HepG2 (cell line): ENCODE data around the gene HLA-F. TPM values are rescaled to one million over a fixed set of nuclear protein-coding genes. Genes with fewer than 3 reads are reported as not detected.

ENCODE experiments used
- CBX1 ChIP-seq: IDR thresholded peaks from one replicate; pipeline ENCODE4 v1.6.1; 2016; ENCODE audit warnings: antibody characterized with exemption, low read depth
- EED ChIP-seq: sonication (generic); formaldehyde crosslinking; IDR thresholded peaks from 2 replicates; pipeline ENCODE4 v1.5.0; 2020; ENCODE audit warnings: mild to moderate bottlenecking, missing genetic modification reagents
- GPN1 ChIP-seq: sonication (generic); formaldehyde crosslinking; IDR thresholded peaks from 2 replicates; pipeline ENCODE4 v1.5.1; 2020; ENCODE audit warnings: missing genetic modification reagents, borderline replicate concordance
- NFATC3 ChIP-seq: sonication (generic); formaldehyde crosslinking; IDR thresholded peaks from 2 replicates; pipeline ENCODE4 v1.5.1; 2020; ENCODE audit warnings: mild to moderate bottlenecking, missing genetic modification reagents
- SIN3A ChIP-seq: IDR thresholded peaks from 2 replicates; pipeline ENCODE4 v1.6.1; 2011; ENCODE audit warnings: low read depth, mild to moderate bottlenecking, control low read depth, low read length, borderline replicate concordance
- SIX1 ChIP-seq: sonication (generic); formaldehyde crosslinking; IDR thresholded peaks from 2 replicates; pipeline ENCODE4 v1.4.0; 2020; ENCODE audit warnings: missing genetic modification reagents, borderline replicate concordance
- SOX5 ChIP-seq: IDR thresholded peaks from 2 replicates; pipeline ENCODE4 v1.6.1; 2016; ENCODE audit warnings: borderline replicate concordance
- SRY ChIP-seq: sonication (generic); formaldehyde crosslinking; IDR thresholded peaks from 2 replicates; pipeline ENCODE4 v1.8.0; 2022; ENCODE audit warnings: mild to moderate bottlenecking, missing genetic modification reagents
- TAF15 ChIP-seq: fragments of 200-400 bp; formaldehyde crosslinking; IDR thresholded peaks from one replicate; pipeline ENCODE4 v1.6.1; 2018; ENCODE audit warnings: mild to moderate bottlenecking, low read depth, low read length; ENCODE audit not compliant: poor library complexity, severe bottlenecking
- TOE1 ChIP-seq: sonication (generic); formaldehyde crosslinking; IDR thresholded peaks from 2 replicates; pipeline ENCODE4 v1.4.0; 2020; ENCODE audit warnings: mild to moderate bottlenecking, missing genetic modification reagents
- ZFY ChIP-seq: sonication (generic); formaldehyde crosslinking; IDR thresholded peaks from 2 replicates; pipeline ENCODE4 v1.4.0; 2020; ENCODE audit warnings: missing genetic modification reagents
- ZMYM4 ChIP-seq: sonication (generic); formaldehyde crosslinking; IDR thresholded peaks from 2 replicates; pipeline ENCODE4 v1.8.1; 2023; ENCODE audit warnings: mild to moderate bottlenecking, missing genetic modification reagents
- ZNF605 ChIP-seq: sonication (generic); formaldehyde crosslinking; IDR thresholded peaks from 2 replicates; pipeline ENCODE4 v1.8.0; 2022; ENCODE audit warnings: mild to moderate bottlenecking, missing genetic modification reagents
- ZNF788 ChIP-seq: sonication (generic); formaldehyde crosslinking; IDR thresholded peaks from 2 replicates; pipeline ENCODE4 v1.5.0; 2020; ENCODE audit warnings: mild to moderate bottlenecking, missing genetic modification reagents, borderline replicate concordance
- ZSCAN31 ChIP-seq: sonication (generic); formaldehyde crosslinking; IDR thresholded peaks from 2 replicates; pipeline ENCODE4 v1.5.0; 2020; ENCODE audit warnings: low read depth, mild to moderate bottlenecking, missing genetic modification reagents
- polyA plus RNA-seq, 8 experiments: library from polyadenylated mRNA; depleted of rRNA in 3 of 8; stranded (reverse) in 7 of 8; unstranded in 1 of 8; fragments of >200 nt; fragmentation: Illumina TruSeq in 4 of 8; extraction: Trizol in 4 of 8; gene quantifications; 2 replicates each; pipeline versions ENCODE4 v1.2.1 to v1.2.3, GENCODE V29; 2011 to 2016; ENCODE audit warnings: low read depth in 4 of 8, missing spikeins in 1 of 8, mixed read lengths in 1 of 8; ENCODE audit not compliant: insufficient read depth in 1 of 8
- total RNA-seq, 5 experiments: library from RNA; depleted of rRNA; stranded (reverse); fragments of >200 nt; fragmentation: Illumina TruSeq; extraction: Trizol; gene quantifications; 2 replicates each; pipeline ENCODE4 v1.2.3, GENCODE V29; 2016; ENCODE audit warnings: low read depth in 1 of 5
- TF ChIP-seq, protein P1 (sequence below): sonication (generic); formaldehyde crosslinking; IDR thresholded peaks from 2 replicates; pipeline ENCODE4 v1.5.0; 2020; ENCODE audit warnings: missing genetic modification reagents
- TF ChIP-seq, protein P2 (sequence below): sonication (generic); formaldehyde crosslinking; IDR thresholded peaks from 2 replicates; pipeline ENCODE4 v1.4.0; 2020; ENCODE audit warnings: missing genetic modification reagents
- TF ChIP-seq, protein P3 (sequence below): IDR thresholded peaks from 2 replicates; pipeline ENCODE4 v1.6.1; 2016; ENCODE audit warnings: low read depth, borderline replicate concordance
- TF ChIP-seq, protein P4 (sequence below): sonication (generic); formaldehyde crosslinking; IDR thresholded peaks from 2 replicates; pipeline ENCODE4 v1.4.0; 2020; ENCODE audit warnings: missing genetic modification reagents
- TF ChIP-seq, protein P5 (sequence below): sonication (generic); formaldehyde crosslinking; IDR thresholded peaks from 2 replicates; pipeline ENCODE4 v1.8.0; 2023; ENCODE audit warnings: mild to moderate bottlenecking, missing genetic modification reagents

The HLA-F gene
- total and polyA plus RNA-seq, 2 of the 13 experiments (the other 11 are each of a cell fraction or from before 2014, with no cell fraction given): 6.0 to 6.1 TPM

DNA sequence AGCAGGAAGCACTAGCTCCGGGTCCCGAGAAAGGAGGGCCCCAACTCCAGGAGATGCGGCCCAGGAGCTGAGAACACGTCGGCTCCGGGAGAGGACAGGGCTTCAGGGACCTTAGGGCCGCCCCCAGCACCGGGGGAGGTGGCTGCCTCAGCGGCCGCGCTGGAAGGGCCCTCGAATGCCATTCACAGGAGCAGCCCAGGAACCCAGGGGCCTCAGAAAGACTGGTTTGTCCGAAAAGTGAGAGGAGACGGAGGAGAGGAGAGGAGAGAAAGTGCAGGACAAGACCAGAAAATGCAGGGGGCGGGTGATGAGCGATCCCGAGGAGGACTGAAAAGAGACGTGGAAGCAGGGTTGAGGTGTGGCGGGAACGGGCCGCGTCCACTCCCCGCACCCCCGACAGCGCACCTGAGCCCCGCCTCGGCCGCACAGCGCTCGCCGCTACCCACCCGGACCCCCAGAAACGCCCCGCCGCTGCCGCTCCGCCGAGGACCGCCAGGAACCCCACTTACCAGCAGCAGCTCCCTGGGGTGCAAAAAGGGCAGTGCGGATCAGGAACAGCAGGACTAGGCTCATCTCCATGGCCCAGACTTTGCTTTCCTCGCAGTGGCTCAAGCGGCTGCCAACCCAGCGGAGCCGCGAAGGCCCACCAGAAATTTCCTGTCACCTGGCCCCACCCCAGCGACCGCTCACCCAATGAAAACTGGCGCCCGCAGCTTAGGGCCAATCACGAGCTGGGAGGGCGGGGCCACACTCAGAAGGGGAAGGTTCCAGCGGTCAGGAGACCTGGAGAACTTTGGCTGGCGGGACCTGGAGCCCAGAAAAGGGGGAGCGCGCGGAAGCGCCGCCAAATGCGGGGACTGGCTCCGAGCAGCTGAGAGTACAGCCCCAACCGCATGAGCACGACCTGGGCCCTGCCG, 25.4 kb downstream of the HLA-F start (continued):
- TF ChIP-seq, protein P1, sequence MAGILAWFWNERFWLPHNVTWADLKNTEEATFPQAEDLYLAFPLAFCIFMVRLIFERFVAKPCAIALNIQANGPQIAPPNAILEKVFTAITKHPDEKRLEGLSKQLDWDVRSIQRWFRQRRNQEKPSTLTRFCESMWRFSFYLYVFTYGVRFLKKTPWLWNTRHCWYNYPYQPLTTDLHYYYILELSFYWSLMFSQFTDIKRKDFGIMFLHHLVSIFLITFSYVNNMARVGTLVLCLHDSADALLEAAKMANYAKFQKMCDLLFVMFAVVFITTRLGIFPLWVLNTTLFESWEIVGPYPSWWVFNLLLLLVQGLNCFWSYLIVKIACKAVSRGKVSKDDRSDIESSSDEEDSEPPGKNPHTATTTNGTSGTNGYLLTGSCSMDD (CRISPR knock-in tag): no peak
- no peak for TF ChIP-seq SOX5 (CRISPR knock-in tag)
- TF ChIP-seq ZNF788 (CRISPR knock-in tag): peak; percentile 94; the same call in 1 of the 2 replicates
- TF ChIP-seq ZMYM4 (CRISPR knock-in tag): peak; percentile 18; the same call in 1 of the 2 replicates
- TF ChIP-seq, protein P2, sequence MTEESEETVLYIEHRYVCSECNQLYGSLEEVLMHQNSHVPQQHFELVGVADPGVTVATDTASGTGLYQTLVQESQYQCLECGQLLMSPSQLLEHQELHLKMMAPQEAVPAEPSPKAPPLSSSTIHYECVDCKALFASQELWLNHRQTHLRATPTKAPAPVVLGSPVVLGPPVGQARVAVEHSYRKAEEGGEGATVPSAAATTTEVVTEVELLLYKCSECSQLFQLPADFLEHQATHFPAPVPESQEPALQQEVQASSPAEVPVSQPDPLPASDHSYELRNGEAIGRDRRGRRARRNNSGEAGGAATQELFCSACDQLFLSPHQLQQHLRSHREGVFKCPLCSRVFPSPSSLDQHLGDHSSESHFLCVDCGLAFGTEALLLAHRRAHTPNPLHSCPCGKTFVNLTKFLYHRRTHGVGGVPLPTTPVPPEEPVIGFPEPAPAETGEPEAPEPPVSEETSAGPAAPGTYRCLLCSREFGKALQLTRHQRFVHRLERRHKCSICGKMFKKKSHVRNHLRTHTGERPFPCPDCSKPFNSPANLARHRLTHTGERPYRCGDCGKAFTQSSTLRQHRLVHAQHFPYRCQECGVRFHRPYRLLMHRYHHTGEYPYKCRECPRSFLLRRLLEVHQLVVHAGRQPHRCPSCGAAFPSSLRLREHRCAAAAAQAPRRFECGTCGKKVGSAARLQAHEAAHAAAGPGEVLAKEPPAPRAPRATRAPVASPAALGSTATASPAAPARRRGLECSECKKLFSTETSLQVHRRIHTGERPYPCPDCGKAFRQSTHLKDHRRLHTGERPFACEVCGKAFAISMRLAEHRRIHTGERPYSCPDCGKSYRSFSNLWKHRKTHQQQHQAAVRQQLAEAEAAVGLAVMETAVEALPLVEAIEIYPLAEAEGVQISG (CRISPR knock-in tag): 0 out of 2 replicates have a peak, but pooled peaks have one; percentile 19
- no peak for TF ChIP-seq TOE1 (CRISPR knock-in tag)
- peak; percentile 86; the same call in 1 of the 2 replicates for TF ChIP-seq ZSCAN31
- TF ChIP-seq NFATC3: no peak
- no peak for TF ChIP-seq CBX1
- TF ChIP-seq, protein P3, sequence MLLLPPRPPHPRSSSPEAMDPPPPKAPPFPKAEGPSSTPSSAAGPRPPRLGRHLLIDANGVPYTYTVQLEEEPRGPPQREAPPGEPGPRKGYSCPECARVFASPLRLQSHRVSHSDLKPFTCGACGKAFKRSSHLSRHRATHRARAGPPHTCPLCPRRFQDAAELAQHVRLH: 0 out of 2 replicates have a peak, but pooled peaks have one; percentile 41
- peak; percentile 66 for TF ChIP-seq ZFY (CRISPR knock-in tag)
- no peak for TF ChIP-seq TAF15
- no peak for TF ChIP-seq SIX1 (CRISPR knock-in tag)
- peak; percentile 94 for TF ChIP-seq EED (CRISPR knock-in tag)
- TF ChIP-seq, protein P4, sequence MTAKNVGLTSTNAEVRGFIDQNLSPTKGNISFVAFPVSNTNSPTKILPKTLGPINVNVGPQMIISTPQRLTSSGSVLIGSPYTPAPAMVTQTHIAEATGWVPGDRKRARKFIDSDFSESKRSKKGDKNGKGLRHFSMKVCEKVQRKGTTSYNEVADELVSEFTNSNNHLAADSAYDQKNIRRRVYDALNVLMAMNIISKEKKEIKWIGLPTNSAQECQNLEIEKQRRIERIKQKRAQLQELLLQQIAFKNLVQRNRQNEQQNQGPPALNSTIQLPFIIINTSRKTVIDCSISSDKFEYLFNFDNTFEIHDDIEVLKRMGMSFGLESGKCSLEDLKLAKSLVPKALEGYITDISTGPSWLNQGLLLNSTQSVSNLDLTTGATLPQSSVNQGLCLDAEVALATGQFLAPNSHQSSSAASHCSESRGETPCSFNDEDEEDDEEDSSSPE (CRISPR knock-in tag): peak; percentile 79
- TF ChIP-seq, protein P5, sequence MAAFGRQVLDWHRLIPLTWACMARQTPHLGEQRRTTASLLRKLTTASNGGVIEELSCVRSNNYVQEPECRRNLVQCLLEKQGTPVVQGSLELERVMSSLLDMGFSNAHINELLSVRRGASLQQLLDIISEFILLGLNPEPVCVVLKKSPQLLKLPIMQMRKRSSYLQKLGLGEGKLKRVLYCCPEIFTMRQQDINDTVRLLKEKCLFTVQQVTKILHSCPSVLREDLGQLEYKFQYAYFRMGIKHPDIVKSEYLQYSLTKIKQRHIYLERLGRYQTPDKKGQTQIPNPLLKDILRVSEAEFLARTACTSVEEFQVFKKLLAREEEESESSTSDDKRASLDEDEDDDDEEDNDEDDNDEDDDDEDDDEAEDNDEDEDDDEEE (CRISPR knock-in tag): peak; percentile 24; the same call in 1 of the 2 replicates
- peak; percentile 37; the same call in 1 of the 2 replicates for TF ChIP-seq SIN3A
- TF ChIP-seq SRY (CRISPR knock-in tag): peak; percentile 35; the same call in 1 of the 2 replicates
- TF ChIP-seq GPN1 (CRISPR knock-in tag): no peak
- 0 out of 2 replicates have a peak, but pooled peaks have one; percentile 28 for TF ChIP-seq ZNF605 (CRISPR knock-in tag)
